K562 (cell line): ENCODE measurements around the gene GIPR.

Source experiments
- ARID4B ChIP-seq: sonication (generic); formaldehyde crosslinking; IDR thresholded peaks from 2 replicates; pipeline ENCODE4 v1.8.0; 2022; ENCODE audit warnings: mild to moderate bottlenecking, missing genetic modification reagents
- BHLHE40 ChIP-seq: IDR thresholded peaks from 2 replicates; pipeline ENCODE4 v1.6.1; 2011; ENCODE audit warnings: low read length, improper control_type of control experiment
- CLOCK ChIP-seq: fragments of 250-450 bp; sonication (Bioruptor Pico); IDR thresholded peaks from 2 replicates; pipeline ENCODE4 v1.4.0; 2020; ENCODE audit warnings: mild to moderate bottlenecking, moderate library complexity, borderline replicate concordance
- CTCF ChIP-seq, 3 experiments: IDR thresholded peaks in 2 of 3; conservative IDR thresholded peaks in 1 of 3; 2 replicates each; pipeline ENCODE4 v1.5.1; 2011 to 2012; ENCODE audit warnings: low read length in 3 of 3, mild to moderate bottlenecking in 3 of 3, control low read depth in 2 of 3, improper control_type of control experiment in 1 of 3, inconsistent platforms in 1 of 3, low read depth in 1 of 3, mixed read lengths in 1 of 3, moderate library complexity in 1 of 3; ENCODE audit not compliant: insufficient read depth in 2 of 3
- EHMT2 ChIP-seq: fragments of 450-650 bp; IDR thresholded peaks from 2 replicates; pipeline ENCODE4 v1.6.1; 2018; ENCODE audit warnings: antibody characterized with exemption
- EZH2 ChIP-seq: IDR thresholded peaks from 2 replicates; pipeline ENCODE4 v1.6.1; 2012; ENCODE audit warnings: low read depth, mild to moderate bottlenecking, inconsistent platforms, low read length, borderline replicate concordance
- MECOM ChIP-seq: fragments of 250-450 bp; sonication (Bioruptor Pico); IDR thresholded peaks from 2 replicates; pipeline ENCODE4 v1.8.0; 2022; ENCODE audit warnings: inconsistent platforms
- POLR2AphosphoS5 ChIP-seq: IDR thresholded peaks from 2 replicates; pipeline ENCODE4 v1.6.1; 2011; ENCODE audit warnings: mild to moderate bottlenecking, low read depth, low read length, moderate library complexity; ENCODE audit not compliant: control insufficient read depth, insufficient read depth
- SNRNP70 ChIP-seq: fragments of 200-400 bp; formaldehyde crosslinking; optimal IDR thresholded peaks from 2 replicates; pipeline ENCODE3; 2017; ENCODE audit warnings: low read depth, low read length
- USF2 ChIP-seq: sonication (generic); formaldehyde crosslinking; IDR thresholded peaks from 2 replicates; pipeline ENCODE4 v1.5.0; 2020; ENCODE audit warnings: missing genetic modification reagents
- YY1 ChIP-seq, 3 experiments: IDR thresholded peaks; 2 replicates each; pipeline ENCODE4 v1.6.1; 2011; ENCODE audit warnings: low read length in 2 of 3, mild to moderate bottlenecking in 2 of 3, moderate library complexity in 2 of 3, borderline replicate concordance in 1 of 3, control low read depth in 1 of 3, low read depth in 1 of 3; ENCODE audit not compliant: insufficient read depth in 3 of 3, insufficient replicate concordance in 2 of 3, control insufficient read depth in 1 of 3, insufficient read length in 1 of 3; ENCODE audit errors: extremely low read depth in 1 of 3
- ZBTB12 ChIP-seq: fragments of 250-450 bp; sonication (Bioruptor Pico); IDR thresholded peaks from 2 replicates; pipeline ENCODE4 v1.4.0; 2020
- ZNF518B ChIP-seq: fragments of 250-450 bp; sonication (Bioruptor Pico); IDR thresholded peaks from 2 replicates; pipeline ENCODE4 v1.5.0; 2021; ENCODE audit warnings: mild to moderate bottlenecking, moderate library complexity

GRCh38 chr19:45705115-45705514 is 37.1 kb downstream of the GIPR start:
- TF ChIP-seq EHMT2: no peak
- no peak for TF ChIP-seq ZNF518B (CRISPR knock-in tag)
- TF ChIP-seq USF2 (CRISPR knock-in tag): no peak
- TF ChIP-seq POLR2AphosphoS5: no peak
- TF ChIP-seq ZBTB12: no peak
- no peak for TF ChIP-seq CLOCK (CRISPR knock-in tag)
- TF ChIP-seq YY1 (IDR thresholded peaks at IDR 0.05; ENCODE audit: borderline replicate concordance in 1 of 3, control insufficient read depth in 1 of 3, extremely low read depth in 1 of 3, insufficient read depth in 3 of 3, insufficient read length in 1 of 3, insufficient replicate concordance in 2 of 3, low read depth in 1 of 3, low read length in 2 of 3): no peak
- TF ChIP-seq ARID4B (CRISPR knock-in tag): no peak
- TF ChIP-seq BHLHE40: no peak
- TF ChIP-seq SNRNP70: no peak
- TF ChIP-seq CTCF (IDR thresholded peaks at IDR 0.05 in 2 of 3, conservative IDR thresholded peaks at IDR 0.05 in 1 of 3; ENCODE audit: insufficient read depth in 2 of 3, low read depth in 1 of 3, low read length in 3 of 3): no peak
- no peak for TF ChIP-seq MECOM
- TF ChIP-seq EZH2: no peak
